DMS114 treated with DMSO at 0.1 percent for 48 hours (cell line): ENCODE data around the gene GARIN5A.

ENCODE experiments used
- DNase-seq: peaks from one replicate; lab custom pipeline; 2025; ENCODE audit not compliant: unreplicated experiment; lab: John Stamatoyannopoulos, UW

The GARIN5A gene

GRCh38 chr19:50418176-50419021 lies 58.2 kb downstream of the GARIN5A start, which contains the start of gene SPIB:
SPIB (plus strand) TSS chr19:50418938; CDS start chr19:50418963, 25 bp downstream.
- no peak for DNase-seq

DNA sequence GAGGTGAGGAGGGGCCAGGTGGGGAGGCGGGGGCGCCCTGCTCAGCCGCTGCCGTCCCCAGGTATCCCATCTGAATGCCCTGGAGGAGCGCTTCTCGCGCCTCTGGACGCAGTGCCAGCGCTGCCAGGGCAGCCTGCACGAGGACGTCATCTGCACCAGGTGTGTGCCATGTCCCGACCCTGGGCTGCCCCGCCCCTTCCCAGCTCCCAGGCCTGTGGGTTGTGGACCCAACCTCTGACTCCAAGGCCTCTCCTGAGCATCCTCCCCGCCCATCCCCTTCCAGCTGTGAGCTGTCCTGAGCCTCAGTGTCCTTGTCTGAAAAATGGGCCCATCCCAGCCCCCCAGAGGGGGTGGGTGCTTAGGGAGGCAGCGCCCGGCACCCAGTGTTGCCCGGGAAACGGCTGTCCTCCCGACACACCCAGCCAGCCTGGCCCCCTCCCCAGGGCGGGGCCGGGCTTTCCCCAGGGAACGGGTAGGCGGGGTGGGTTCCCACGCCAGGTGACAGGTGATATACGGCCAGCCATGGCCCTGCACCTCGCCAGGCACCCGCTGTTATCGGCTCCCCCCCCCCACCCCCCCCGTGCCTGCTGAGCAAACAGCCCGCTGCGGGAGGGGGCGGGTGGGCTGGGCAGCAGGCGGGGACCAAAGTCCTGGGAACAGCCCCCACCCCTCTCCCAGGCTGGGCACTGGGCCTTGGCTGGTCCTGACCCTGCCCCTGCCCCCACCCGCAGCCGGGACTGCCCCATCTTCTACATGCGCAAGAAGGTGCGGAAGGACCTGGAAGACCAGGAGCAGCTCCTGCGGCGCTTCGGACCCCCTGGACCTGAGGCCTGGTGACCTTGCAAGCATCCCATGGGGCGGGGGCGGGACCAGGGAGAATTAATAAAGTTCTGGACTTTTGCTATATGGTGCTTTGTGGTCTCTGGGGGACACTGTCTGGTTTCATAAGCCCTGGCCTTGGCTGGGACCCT lies 59.3 kb downstream of the GARIN5A start:
- DNase-seq, result no peak
